GM12878 (cell line): ENCODE data around the gene DNHD1. TPM values are rescaled to one million over a fixed set of nuclear protein-coding genes. Genes with fewer than 3 reads are reported as not detected.

Experiments
- ATAC-seq: fragments of 200-7000 bp; cut with Tn5 transposase; 3 replicates; pipeline ENCODE4 v1.9.1; 2020; ENCODE audit warnings: mild to moderate bottlenecking, moderate library complexity
- BruUV-seq: library from RNA; stranded (reverse); fragments of 400-500 nt; replicated peaks from 2 replicates; lab custom pipeline; 2021; lab: Mats Ljungman, UMichigan
- CTCF ChIA-PET: fragments of 300-600 bp; sonication (Branson Sonifier 250); formaldehyde crosslinking; extraction: SDS; loops from one replicate; lab custom pipeline; 2021; ENCODE audit warnings: inconsistent platforms; lab: Yijun Ruan, JAX
- POLR2A ChIA-PET: fragments of 350-600 bp; formaldehyde crosslinking; extraction: SDS; loops from one replicate; lab custom pipeline; 2021; ENCODE audit warnings: inconsistent platforms; lab: Charles Lee
- RAD21 ChIA-PET: fragments of 300-600 bp; sonication (Branson Sonifier 250); formaldehyde crosslinking; loops from one replicate; lab custom pipeline; 2023; ENCODE audit warnings: antibody characterized with exemption; ENCODE audit not compliant: unreplicated experiment; lab: Charles Lee
- SMC1A ChIA-PET: fragments of 300-600 bp; sonication (Branson Sonifier 250); formaldehyde crosslinking; loops from one replicate; lab custom pipeline; 2023; ENCODE audit not compliant: unreplicated experiment, uncharacterized antibody; lab: Charles Lee
- DNase-seq: peaks from one replicate; pipeline ENCODE4 v3.0.0-alpha.2; 2011; ENCODE audit warnings: low read depth, low spot score
- FAIRE-seq: peaks from 3 replicates; lab custom pipeline; 2011; peaks lifted over from hg19 to GRCh38; lab: Jason Lieb, UNC
- H2AFZ ChIP-seq: 2 replicates; pipeline ENCODE4 v1.6.0; 2011; ENCODE audit warnings: low read depth, low read length, control low read depth; ENCODE audit not compliant: control insufficient read depth
- H3K27ac ChIP-seq: 2 replicates; pipeline ENCODE4 v1.5.1; 2011; ENCODE audit warnings: control low read depth; ENCODE audit not compliant: control insufficient read depth, insufficient read depth
- H3K27me3 ChIP-seq, 2 experiments: replicated peaks in 1 of 2; 2 replicates each; pipeline versions ENCODE4 v1.6.0 to v1.6.1; 2011; ENCODE audit warnings: low read length in 1 of 2; ENCODE audit not compliant: control insufficient read depth in 2 of 2, insufficient read depth in 2 of 2
- H3K36me3 ChIP-seq, 2 experiments: 2 replicates each; pipeline ENCODE4 v1.5.1; 2011; ENCODE audit warnings: low read length in 1 of 2; ENCODE audit not compliant: control insufficient read depth in 2 of 2, insufficient read depth in 2 of 2
- H3K4me1 ChIP-seq: 2 replicates; pipeline ENCODE4 v1.6.1; 2011; ENCODE audit warnings: mild to moderate bottlenecking, low read length, moderate library complexity, mixed read lengths; ENCODE audit not compliant: control insufficient read depth, insufficient read depth
- H3K4me2 ChIP-seq: 2 replicates; pipeline ENCODE4 v1.6.0; 2011; ENCODE audit warnings: control low read depth; ENCODE audit not compliant: control insufficient read depth, insufficient read depth
- H3K4me3 ChIP-seq: fragments of 200-600 bp; sonication (generic); 2 replicates; pipeline ENCODE4 v1.5.1; 2016
- H3K79me2 ChIP-seq: 2 replicates; pipeline ENCODE4 v1.6.0; 2011; ENCODE audit warnings: low read length; ENCODE audit not compliant: control insufficient read depth, insufficient read depth
- H3K9ac ChIP-seq: 2 replicates; pipeline ENCODE4 v1.8.0; 2011; ENCODE audit warnings: low read length, control low read depth, mixed read lengths; ENCODE audit not compliant: control insufficient read depth, insufficient read depth
- H3K9me3 ChIP-seq: replicated peaks from 3 replicates; pipeline ENCODE4 v1.5.1; 2011; ENCODE audit warnings: mild to moderate bottlenecking, low read length; ENCODE audit not compliant: control insufficient read depth, insufficient read depth
- H4K20me1 ChIP-seq: 2 replicates; pipeline ENCODE4 v1.6.0; 2011; ENCODE audit not compliant: control insufficient read depth, insufficient read depth
- BCL3 ChIP-seq: IDR thresholded peaks from 2 replicates; pipeline ENCODE4 v1.6.1; 2011; ENCODE audit warnings: borderline replicate concordance, low read depth, mild to moderate bottlenecking, moderate library complexity, low read length; ENCODE audit not compliant: insufficient read depth, poor library complexity, severe bottlenecking
- KAT2A ChIP-seq: conservative IDR thresholded peaks from 2 replicates; pipeline ENCODE4 v1.6.1; 2011; ENCODE audit warnings: low read depth, low read length; ENCODE audit not compliant: control insufficient read depth
- MTA2 ChIP-seq: fragments of 450-650 bp; IDR thresholded peaks from 2 replicates; pipeline ENCODE4 v1.6.1; 2016; ENCODE audit warnings: low read depth, mild to moderate bottlenecking, moderate library complexity
- RB1 ChIP-seq: fragments of 450-650 bp; formaldehyde crosslinking; IDR thresholded peaks from 2 replicates; pipeline ENCODE4 v1.6.1; 2017; ENCODE audit warnings: mild to moderate bottlenecking, borderline replicate concordance
- TCF7 ChIP-seq: IDR thresholded peaks from 2 replicates; pipeline ENCODE4 v1.6.1; 2014; ENCODE audit warnings: antibody characterized with exemption, borderline replicate concordance
- WGBS: methylation state at CpG from one replicate; pipeline ENCODE4 v1.1.6; 2016; ENCODE audit warnings: low lambda C conversion rate; ENCODE audit not compliant: insufficient replicate concordance, insufficient coverage; ENCODE audit errors: missing lambda C conversion rate; 5-methylcytosine and 5-hydroxymethylcytosine counted together
- in situ Hi-C: fragments of 300-500 bp; cut with MboI; formaldehyde crosslinking; loops from 9 replicates; pipeline ENCODE4 v1.14.3; 2018; ENCODE audit warnings: mixed read lengths
- intact Hi-C: fragments of 100-400 bp; cut with micrococcal nuclease; formaldehyde crosslinking; loops from one replicate; pipeline ENCODE4 v1.14.2; 2022; ENCODE audit not compliant: unreplicated experiment
- polyA plus RNA-seq, 11 experiments: library from polyadenylated mRNA; depleted of rRNA in 4 of 11; unstranded in 6 of 11; stranded (reverse) in 5 of 11; fragments of >200 nt; fragmentation: Nextera tagmentation in 4 of 11; fragmentation: Illumina TruSeq in 1 of 11; extraction: Ambion mirVana in 4 of 11; extraction: Trizol in 1 of 11; gene quantifications; 1 replicate in 1 of 11; 2 replicates in 10 of 11; pipeline versions ENCODE4 v1.2.1 to v1.2.3, GENCODE V29; 2011 to 2016; ENCODE audit warnings: inconsistent platforms in 2 of 11, missing spikeins in 2 of 11, low read depth in 1 of 11
- total RNA-seq, 4 experiments: library from RNA; depleted of rRNA in 3 of 4; stranded (reverse); fragments of >200 nt in 3 of 4; fragmentation: Illumina TruSeq in 1 of 4; extraction: Trizol in 1 of 4; gene quantifications; 2 replicates each; pipeline versions ENCODE4 v1.2.1 to v1.2.3, GENCODE V29; 2013 to 2021

The DNHD1 gene
- total and polyA plus RNA-seq, 10 of the 15 experiments (the other 5 are each of a cell fraction or from before 2014, with no cell fraction given): 0.99 to 16.9 (median 8.6) TPM

DNA sequence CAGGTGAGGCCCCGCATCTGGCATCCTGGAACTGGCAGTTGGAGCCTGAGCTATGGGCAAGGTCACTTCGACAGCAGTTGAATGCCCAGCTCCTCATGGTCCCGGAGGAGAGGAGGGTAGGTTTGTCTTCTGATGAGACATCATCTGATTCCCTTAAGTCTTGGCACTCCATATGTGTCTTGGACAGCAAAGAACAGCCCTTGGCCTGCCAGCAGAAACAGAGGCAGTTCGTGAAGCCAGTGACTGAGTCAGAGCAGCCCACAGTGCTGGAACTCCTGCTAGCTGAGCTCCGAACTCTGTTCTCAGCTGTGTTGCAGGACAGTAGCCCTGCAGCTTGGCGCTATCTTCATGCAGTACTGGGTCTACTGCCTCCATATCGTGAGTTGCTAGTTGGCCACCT lies 1.0 kb downstream of the DNHD1 start:
- no peaks in the 10 kb centered on the region for H4K20me1 ChIP-seq
- CTCF ChIA-PET: interaction anchor here (1.1 to 4.7 kb wide), 3 partner anchors 9 to 119 kb away, joined by 3 to 20 read pairs (median 9); no protein-coding TSS in a partner anchor
- POLR2A ChIA-PET: interaction anchor here (0.5 to 2.0 kb wide), 3 partner anchors 12 to 37 kb away, joined by 3 to 9 read pairs (median 5); partner anchors contain the start of genes ARFIP2 and TIMM10B
- no peak overlapping the region for H3K4me3 ChIP-seq
- DNase-seq (no peak), ATAC-seq (no peak), FAIRE-seq (no peak)
- intact Hi-C loops: no loop called here
- SMC1A ChIA-PET: interaction anchor here (0.8 to 1.6 kb wide), 2 partner anchors 9 to 119 kb away, joined by 3 to 4 read pairs; no protein-coding TSS in a partner anchor
- no peaks in the 10 kb centered on the region for H3K9me3 ChIP-seq
- no peaks in the 10 kb centered on the region for H3K27me3 ChIP-seq
- H3K79me2 ChIP-seq: no peaks in the 10 kb centered on the region
- in situ Hi-C loops: no loop called here
- no peak overlapping the region for H3K4me2 ChIP-seq
- RAD21 ChIA-PET: interaction anchor here (1.3 to 2.4 kb wide), 2 partner anchors 17 to 119 kb away, joined by 4 to 10 read pairs; partner anchors contain the start of genes ARFIP2 and TIMM10B
- no peak overlapping the region for H3K27ac ChIP-seq
- no TSS peak for BruUV-seq
- no peak for TF ChIP-seq TCF7
- TF ChIP-seq MTA2: no peak
- TF ChIP-seq KAT2A: no peak
- no peak for TF ChIP-seq RB1
- no peak for TF ChIP-seq BCL3
- H3K9ac ChIP-seq: no peak overlapping the region
- WGBS: 81% methylated on average over 7 of the region's 7 CpGs
- H2AFZ ChIP-seq: no peak overlapping the region
- peaks cover 0 to 17% of the 10 kb centered on the region in 2 experiments; a peak in 2 of 4 replicates for H3K36me3 ChIP-seq
- H3K4me1 ChIP-seq: no peaks in the 10 kb centered on the region
